SK-N-SH treated with all-trans-retinoic acid at 6 μM for 48 hours (cell line): ENCODE measurements around the gene RBM4.

Experiments used
- ATAC-seq: fragments of 200-7000 bp; cut with Tn5 transposase; 3 replicates; pipeline ENCODE4 v1.9.1; 2020; ENCODE audit warnings: mild to moderate bottlenecking, moderate library complexity
- ARNTL ChIP-seq: fragments of 450-650 bp; formaldehyde crosslinking; IDR thresholded peaks from 2 replicates; pipeline ENCODE4 v1.5.0; 2020; ENCODE audit warnings: low read depth, mild to moderate bottlenecking, moderate library complexity, borderline replicate concordance
- BACH2 ChIP-seq: fragments of 250-450 bp; sonication (Bioruptor Pico); IDR thresholded peaks from 2 replicates; pipeline ENCODE4 v1.9.0; 2021; ENCODE audit warnings: mild to moderate bottlenecking, borderline replicate concordance
- CSDC2 ChIP-seq: fragments of 250-450 bp; sonication (Bioruptor Pico); IDR thresholded peaks from 2 replicates; pipeline ENCODE4 v1.5.0; 2020; ENCODE audit warnings: mild to moderate bottlenecking, moderate library complexity
- ESRRG ChIP-seq: fragments of 250-450 bp; sonication (Bioruptor Pico); IDR thresholded peaks from 2 replicates; pipeline ENCODE4 v1.6.1; 2021; ENCODE audit warnings: mild to moderate bottlenecking
- GLIS3 ChIP-seq: fragments of 250-450 bp; sonication (Bioruptor Pico); IDR thresholded peaks from 2 replicates; pipeline ENCODE4 v1.5.0; 2020; ENCODE audit warnings: mild to moderate bottlenecking, moderate library complexity
- ISL1 ChIP-seq: fragments of 250-450 bp; sonication (Bioruptor Pico); IDR thresholded peaks from 2 replicates; pipeline ENCODE4 v2.1.2; 2022; ENCODE audit warnings: mild to moderate bottlenecking, moderate library complexity
- OSR1 ChIP-seq: fragments of 250-450 bp; sonication (Bioruptor Pico); IDR thresholded peaks from 2 replicates; pipeline ENCODE4 v1.8.0; 2022; ENCODE audit warnings: moderate library complexity, mild to moderate bottlenecking, inconsistent platforms
- RARB ChIP-seq: fragments of 250-450 bp; sonication (Bioruptor Pico); IDR thresholded peaks from 2 replicates; pipeline ENCODE4 v1.8.0; 2021; ENCODE audit warnings: mild to moderate bottlenecking, moderate library complexity
- SNAI2 ChIP-seq: fragments of 250-450 bp; sonication (Bioruptor Pico); IDR thresholded peaks from 2 replicates; pipeline ENCODE4 v1.5.0; 2020; ENCODE audit warnings: mild to moderate bottlenecking, moderate library complexity
- TCF4 ChIP-seq: fragments of 250-450 bp; sonication (Bioruptor Pico); IDR thresholded peaks from 2 replicates; pipeline ENCODE4 v1.8.0; 2021; ENCODE audit warnings: mild to moderate bottlenecking, moderate library complexity, borderline replicate concordance
- TOX ChIP-seq: fragments of 250-450 bp; sonication (Bioruptor Pico); IDR thresholded peaks from 2 replicates; pipeline ENCODE4 v1.8.0; 2021; ENCODE audit warnings: mild to moderate bottlenecking, moderate library complexity, borderline replicate concordance
- ZC3H10 ChIP-seq: fragments of 250-450 bp; sonication (Bioruptor Pico); IDR thresholded peaks from 2 replicates; pipeline ENCODE4 v1.5.1; 2021; ENCODE audit warnings: mild to moderate bottlenecking, moderate library complexity
- ZFP3 ChIP-seq: fragments of 250-450 bp; sonication (Bioruptor Pico); IDR thresholded peaks from 2 replicates; pipeline ENCODE4 v1.5.0; 2020; ENCODE audit warnings: mild to moderate bottlenecking, moderate library complexity
- ZFP30 ChIP-seq: fragments of 450-650 bp; formaldehyde crosslinking; IDR thresholded peaks from 2 replicates; pipeline ENCODE4 v1.5.0; 2022; ENCODE audit warnings: mild to moderate bottlenecking, moderate library complexity
- ZNF565 ChIP-seq: fragments of 450-650 bp; formaldehyde crosslinking; conservative IDR thresholded peaks from 2 replicates; pipeline ENCODE4 v1.5.0; 2020; ENCODE audit warnings: low read depth, mild to moderate bottlenecking, moderate library complexity
- ZNF70 ChIP-seq: fragments of 450-650 bp; formaldehyde crosslinking; IDR thresholded peaks from 2 replicates; pipeline ENCODE4 v1.5.0; 2020; ENCODE audit warnings: mild to moderate bottlenecking, moderate library complexity
- ZNF8 ChIP-seq: fragments of 450-650 bp; formaldehyde crosslinking; IDR thresholded peaks from 2 replicates; pipeline ENCODE4 v1.5.0; 2020; ENCODE audit warnings: mild to moderate bottlenecking, moderate library complexity
- TF ChIP-seq, protein P1 (sequence below): fragments of 250-450 bp; sonication (Bioruptor Pico); IDR thresholded peaks from 2 replicates; pipeline ENCODE4 v1.5.0; 2020; ENCODE audit warnings: mild to moderate bottlenecking, moderate library complexity
- TF ChIP-seq, protein P2 (sequence below): fragments of 250-450 bp; sonication (Bioruptor Pico); IDR thresholded peaks from 2 replicates; pipeline ENCODE4 v1.8.0; 2020; ENCODE audit warnings: mild to moderate bottlenecking, moderate library complexity, borderline replicate concordance
- TF ChIP-seq, protein P3 (sequence below): fragments of 250-450 bp; sonication (Bioruptor Pico); IDR thresholded peaks from 2 replicates; pipeline ENCODE4 v1.5.1; 2021; ENCODE audit warnings: mild to moderate bottlenecking, moderate library complexity
- TF ChIP-seq, protein P4 (sequence below): fragments of 250-450 bp; sonication (Bioruptor Pico); IDR thresholded peaks from 2 replicates; pipeline ENCODE4 v1.8.0; 2021; ENCODE audit warnings: low read depth, mild to moderate bottlenecking, moderate library complexity, borderline replicate concordance
- TF ChIP-seq, protein P5 (sequence below): fragments of 250-450 bp; sonication (Bioruptor Pico); IDR thresholded peaks from 2 replicates; pipeline ENCODE4 v1.5.1; 2020; ENCODE audit warnings: low read depth, mild to moderate bottlenecking, moderate library complexity

RBM4 gene

DNA sequence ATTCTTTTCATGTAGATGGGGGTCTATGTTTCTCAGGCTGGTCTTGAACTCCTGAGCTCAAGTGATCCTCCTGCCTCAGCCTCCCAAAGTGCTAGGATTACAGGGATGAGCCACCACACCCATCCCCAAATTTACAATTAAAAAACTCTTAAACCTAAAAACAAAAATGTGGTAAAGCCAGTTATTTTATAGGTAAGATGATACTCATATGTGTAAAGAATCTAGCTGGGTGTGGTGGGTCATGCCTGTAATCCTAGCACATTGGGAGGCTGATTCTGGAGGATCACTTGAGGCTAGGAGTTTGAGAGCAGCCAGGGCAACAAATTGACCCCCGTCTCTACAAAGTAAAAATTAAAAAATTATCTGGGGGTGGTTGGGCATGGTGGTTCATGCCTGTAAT, 26.0 kb upstream of the RBM4 start (continued):
- TF ChIP-seq, protein P1, sequence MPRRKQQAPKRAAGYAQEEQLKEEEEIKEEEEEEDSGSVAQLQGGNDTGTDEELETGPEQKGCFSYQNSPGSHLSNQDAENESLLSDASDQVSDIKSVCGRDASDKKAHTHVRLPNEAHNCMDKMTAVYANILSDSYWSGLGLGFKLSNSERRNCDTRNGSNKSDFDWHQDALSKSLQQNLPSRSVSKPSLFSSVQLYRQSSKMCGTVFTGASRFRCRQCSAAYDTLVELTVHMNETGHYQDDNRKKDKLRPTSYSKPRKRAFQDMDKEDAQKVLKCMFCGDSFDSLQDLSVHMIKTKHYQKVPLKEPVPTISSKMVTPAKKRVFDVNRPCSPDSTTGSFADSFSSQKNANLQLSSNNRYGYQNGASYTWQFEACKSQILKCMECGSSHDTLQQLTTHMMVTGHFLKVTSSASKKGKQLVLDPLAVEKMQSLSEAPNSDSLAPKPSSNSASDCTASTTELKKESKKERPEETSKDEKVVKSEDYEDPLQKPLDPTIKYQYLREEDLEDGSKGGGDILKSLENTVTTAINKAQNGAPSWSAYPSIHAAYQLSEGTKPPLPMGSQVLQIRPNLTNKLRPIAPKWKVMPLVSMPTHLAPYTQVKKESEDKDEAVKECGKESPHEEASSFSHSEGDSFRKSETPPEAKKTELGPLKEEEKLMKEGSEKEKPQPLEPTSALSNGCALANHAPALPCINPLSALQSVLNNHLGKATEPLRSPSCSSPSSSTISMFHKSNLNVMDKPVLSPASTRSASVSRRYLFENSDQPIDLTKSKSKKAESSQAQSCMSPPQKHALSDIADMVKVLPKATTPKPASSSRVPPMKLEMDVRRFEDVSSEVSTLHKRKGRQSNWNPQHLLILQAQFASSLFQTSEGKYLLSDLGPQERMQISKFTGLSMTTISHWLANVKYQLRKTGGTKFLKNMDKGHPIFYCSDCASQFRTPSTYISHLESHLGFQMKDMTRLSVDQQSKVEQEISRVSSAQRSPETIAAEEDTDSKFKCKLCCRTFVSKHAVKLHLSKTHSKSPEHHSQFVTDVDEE (CRISPR knock-in tag) = no peak
- TF ChIP-seq ZNF70 = no peak
- TF ChIP-seq GLIS3 (CRISPR knock-in tag) = no peak
- no peak for TF ChIP-seq ZNF8 (CRISPR knock-in tag)
- TF ChIP-seq ZFP30 (CRISPR knock-in tag) = no peak
- no peak for TF ChIP-seq ZFP3 (CRISPR knock-in tag)
- no peak for TF ChIP-seq OSR1
- TF ChIP-seq ZNF565 (CRISPR knock-in tag) = no peak

DNA sequence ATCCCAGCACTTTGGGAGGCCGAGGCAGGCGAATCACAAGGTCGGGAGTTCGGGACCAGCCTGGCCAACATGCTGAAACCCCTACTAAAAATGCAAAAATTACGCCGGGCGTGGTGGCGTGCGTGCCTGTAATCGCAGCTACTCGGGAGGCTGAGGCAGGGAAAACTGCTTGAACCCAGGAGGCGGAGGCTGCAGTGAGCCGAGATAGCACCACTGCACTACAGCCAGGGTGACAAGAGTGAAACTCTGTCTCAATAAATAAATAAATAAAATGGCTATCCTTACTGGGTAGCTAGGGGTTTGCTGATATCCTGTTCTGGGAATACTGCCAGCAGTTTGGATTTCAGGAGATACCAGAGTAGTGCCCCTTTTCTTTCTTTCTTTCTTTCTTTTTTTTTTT, 24.4 kb upstream of the RBM4 start:
- no peak for ATAC-seq
- TF ChIP-seq RARB (CRISPR knock-in tag) (no peak), ESRRG (CRISPR knock-in tag) (no peak), TOX (no peak), SNAI2 (CRISPR knock-in tag) (no peak), ARNTL (CRISPR knock-in tag) (no peak), ZC3H10 (CRISPR knock-in tag) (no peak), TCF4 (CRISPR knock-in tag) (no peak), ZNF70 (no peak)
- TF ChIP-seq, protein P1 (CRISPR knock-in tag) = no peak

DNA sequence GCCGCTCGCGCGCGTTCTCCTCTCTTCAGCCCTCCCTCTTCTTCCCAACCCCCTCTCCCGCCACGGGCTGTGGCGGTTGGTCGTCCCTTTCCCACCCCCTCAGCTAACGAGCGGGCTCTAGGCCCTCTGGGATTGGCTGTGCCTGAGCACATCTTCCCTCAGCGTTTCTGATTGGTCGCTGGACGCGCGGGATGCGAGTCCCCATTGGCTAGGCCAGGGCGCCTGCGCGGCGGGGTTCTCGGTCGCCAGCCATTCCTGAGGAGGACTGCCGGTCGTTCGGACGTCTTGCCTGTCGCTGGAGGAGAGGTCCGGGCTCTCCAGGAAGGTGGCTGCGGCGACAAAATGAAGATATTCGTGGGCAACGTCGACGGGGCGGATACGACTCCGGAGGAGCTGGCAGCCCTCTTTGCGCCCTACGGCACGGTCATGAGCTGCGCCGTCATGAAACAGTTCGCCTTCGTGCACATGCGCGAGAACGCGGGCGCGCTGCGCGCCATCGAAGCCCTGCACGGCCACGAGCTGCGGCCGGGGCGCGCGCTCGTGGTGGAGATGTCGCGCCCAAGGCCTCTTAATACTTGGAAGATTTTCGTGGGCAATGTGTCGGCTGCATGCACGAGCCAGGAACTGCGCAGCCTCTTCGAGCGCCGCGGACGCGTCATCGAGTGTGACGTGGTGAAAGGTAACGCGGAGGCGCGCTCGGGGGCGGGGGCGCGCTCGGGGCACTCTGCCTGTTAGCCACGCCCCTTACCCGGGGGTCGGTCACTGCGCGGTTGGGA, 21.9 kb upstream of the RBM4 start, which contains the start of gene RBM14:
TSS of gene RBM14 (plus strand) at position 252 of the 776 bp plus-strand sequence. CDS start at position 343, 91 bp downstream.
- peak; percentile 97 for ATAC-seq
- TF ChIP-seq, protein P2, sequence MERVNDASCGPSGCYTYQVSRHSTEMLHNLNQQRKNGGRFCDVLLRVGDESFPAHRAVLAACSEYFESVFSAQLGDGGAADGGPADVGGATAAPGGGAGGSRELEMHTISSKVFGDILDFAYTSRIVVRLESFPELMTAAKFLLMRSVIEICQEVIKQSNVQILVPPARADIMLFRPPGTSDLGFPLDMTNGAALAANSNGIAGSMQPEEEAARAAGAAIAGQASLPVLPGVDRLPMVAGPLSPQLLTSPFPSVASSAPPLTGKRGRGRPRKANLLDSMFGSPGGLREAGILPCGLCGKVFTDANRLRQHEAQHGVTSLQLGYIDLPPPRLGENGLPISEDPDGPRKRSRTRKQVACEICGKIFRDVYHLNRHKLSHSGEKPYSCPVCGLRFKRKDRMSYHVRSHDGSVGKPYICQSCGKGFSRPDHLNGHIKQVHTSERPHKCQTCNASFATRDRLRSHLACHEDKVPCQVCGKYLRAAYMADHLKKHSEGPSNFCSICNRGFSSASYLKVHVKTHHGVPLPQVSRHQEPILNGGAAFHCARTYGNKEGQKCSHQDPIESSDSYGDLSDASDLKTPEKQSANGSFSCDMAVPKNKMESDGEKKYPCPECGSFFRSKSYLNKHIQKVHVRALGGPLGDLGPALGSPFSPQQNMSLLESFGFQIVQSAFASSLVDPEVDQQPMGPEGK (CRISPR knock-in tag) = no peak
- peak; percentile 74; the same call in 1 of the 2 replicates for TF ChIP-seq GLIS3 (CRISPR knock-in tag)
- TF ChIP-seq ARNTL (CRISPR knock-in tag) = no peak
- no peak for TF ChIP-seq TOX
- no peak for TF ChIP-seq RARB (CRISPR knock-in tag)
- no peak for TF ChIP-seq ESRRG (CRISPR knock-in tag)
- no peak for TF ChIP-seq TCF4 (CRISPR knock-in tag)
- TF ChIP-seq ZNF70 = no peak; the same call in 1 of the 2 replicates
- 0 out of 2 replicates have a peak, but pooled peaks have one; percentile 2 for TF ChIP-seq ZC3H10 (CRISPR knock-in tag)
- TF ChIP-seq ZFP30 (CRISPR knock-in tag) = no peak
- peak; percentile 90 for TF ChIP-seq CSDC2 (CRISPR knock-in tag)
- TF ChIP-seq OSR1 = no peak
- peak; percentile 85; the same call in 1 of the 2 replicates for TF ChIP-seq SNAI2 (CRISPR knock-in tag)
- TF ChIP-seq, protein P3, sequence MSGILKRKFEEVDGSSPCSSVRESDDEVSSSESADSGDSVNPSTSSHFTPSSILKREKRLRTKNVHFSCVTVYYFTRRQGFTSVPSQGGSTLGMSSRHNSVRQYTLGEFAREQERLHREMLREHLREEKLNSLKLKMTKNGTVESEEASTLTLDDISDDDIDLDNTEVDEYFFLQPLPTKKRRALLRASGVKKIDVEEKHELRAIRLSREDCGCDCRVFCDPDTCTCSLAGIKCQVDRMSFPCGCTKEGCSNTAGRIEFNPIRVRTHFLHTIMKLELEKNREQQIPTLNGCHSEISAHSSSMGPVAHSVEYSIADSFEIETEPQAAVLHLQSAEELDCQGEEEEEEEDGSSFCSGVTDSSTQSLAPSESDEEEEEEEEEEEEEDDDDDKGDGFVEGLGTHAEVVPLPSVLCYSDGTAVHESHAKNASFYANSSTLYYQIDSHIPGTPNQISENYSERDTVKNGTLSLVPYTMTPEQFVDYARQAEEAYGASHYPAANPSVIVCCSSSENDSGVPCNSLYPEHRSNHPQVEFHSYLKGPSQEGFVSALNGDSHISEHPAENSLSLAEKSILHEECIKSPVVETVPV = no peak
- TF ChIP-seq, protein P4, sequence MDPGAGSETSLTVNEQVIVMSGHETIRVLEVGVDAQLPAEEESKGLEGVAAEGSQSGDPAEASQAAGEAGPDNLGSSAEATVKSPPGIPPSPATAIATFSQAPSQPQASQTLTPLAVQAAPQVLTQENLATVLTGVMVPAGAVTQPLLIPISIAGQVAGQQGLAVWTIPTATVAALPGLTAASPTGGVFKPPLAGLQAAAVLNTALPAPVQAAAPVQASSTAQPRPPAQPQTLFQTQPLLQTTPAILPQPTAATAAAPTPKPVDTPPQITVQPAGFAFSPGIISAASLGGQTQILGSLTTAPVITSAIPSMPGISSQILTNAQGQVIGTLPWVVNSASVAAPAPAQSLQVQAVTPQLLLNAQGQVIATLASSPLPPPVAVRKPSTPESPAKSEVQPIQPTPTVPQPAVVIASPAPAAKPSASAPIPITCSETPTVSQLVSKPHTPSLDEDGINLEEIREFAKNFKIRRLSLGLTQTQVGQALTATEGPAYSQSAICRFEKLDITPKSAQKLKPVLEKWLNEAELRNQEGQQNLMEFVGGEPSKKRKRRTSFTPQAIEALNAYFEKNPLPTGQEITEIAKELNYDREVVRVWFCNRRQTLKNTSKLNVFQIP (CRISPR knock-in tag) = no peak
- TF ChIP-seq ISL1 (CRISPR knock-in tag) = no peak
- TF ChIP-seq, protein P5, sequence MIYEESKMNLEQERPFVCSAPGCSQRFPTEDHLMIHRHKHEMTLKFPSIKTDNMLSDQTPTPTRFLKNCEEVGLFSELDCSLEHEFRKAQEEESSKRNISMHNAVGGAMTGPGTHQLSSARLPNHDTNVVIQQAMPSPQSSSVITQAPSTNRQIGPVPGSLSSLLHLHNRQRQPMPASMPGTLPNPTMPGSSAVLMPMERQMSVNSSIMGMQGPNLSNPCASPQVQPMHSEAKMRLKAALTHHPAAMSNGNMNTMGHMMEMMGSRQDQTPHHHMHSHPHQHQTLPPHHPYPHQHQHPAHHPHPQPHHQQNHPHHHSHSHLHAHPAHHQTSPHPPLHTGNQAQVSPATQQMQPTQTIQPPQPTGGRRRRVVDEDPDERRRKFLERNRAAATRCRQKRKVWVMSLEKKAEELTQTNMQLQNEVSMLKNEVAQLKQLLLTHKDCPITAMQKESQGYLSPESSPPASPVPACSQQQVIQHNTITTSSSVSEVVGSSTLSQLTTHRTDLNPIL = no peak
- 0 out of 2 replicates have a peak, but pooled peaks have one; percentile 27 for TF ChIP-seq BACH2 (CRISPR knock-in tag)
- no peak for TF ChIP-seq ZNF565 (CRISPR knock-in tag)
- TF ChIP-seq ZFP3 (CRISPR knock-in tag) = peak; percentile 85
- 0 out of 2 replicates have a peak, but pooled peaks have one; percentile 23 for TF ChIP-seq ZNF8 (CRISPR knock-in tag)
